Suppressor macrophage treated with lipopolysaccharide for 1 hour (primary cell): ENCODE data around the gene ITIH2.
"Not testable (repeated sequence)": the region's sequence is repeated elsewhere in the genome, so short reads cannot be mapped to it uniquely, and the experiment has no call there.

Experiments
- DNase-seq, 3 donors: peaks; one replicate each; pipeline ENCODE4 v3.0.0-alpha.2; 2020 to 2022

Gene ITIH2, protein sequence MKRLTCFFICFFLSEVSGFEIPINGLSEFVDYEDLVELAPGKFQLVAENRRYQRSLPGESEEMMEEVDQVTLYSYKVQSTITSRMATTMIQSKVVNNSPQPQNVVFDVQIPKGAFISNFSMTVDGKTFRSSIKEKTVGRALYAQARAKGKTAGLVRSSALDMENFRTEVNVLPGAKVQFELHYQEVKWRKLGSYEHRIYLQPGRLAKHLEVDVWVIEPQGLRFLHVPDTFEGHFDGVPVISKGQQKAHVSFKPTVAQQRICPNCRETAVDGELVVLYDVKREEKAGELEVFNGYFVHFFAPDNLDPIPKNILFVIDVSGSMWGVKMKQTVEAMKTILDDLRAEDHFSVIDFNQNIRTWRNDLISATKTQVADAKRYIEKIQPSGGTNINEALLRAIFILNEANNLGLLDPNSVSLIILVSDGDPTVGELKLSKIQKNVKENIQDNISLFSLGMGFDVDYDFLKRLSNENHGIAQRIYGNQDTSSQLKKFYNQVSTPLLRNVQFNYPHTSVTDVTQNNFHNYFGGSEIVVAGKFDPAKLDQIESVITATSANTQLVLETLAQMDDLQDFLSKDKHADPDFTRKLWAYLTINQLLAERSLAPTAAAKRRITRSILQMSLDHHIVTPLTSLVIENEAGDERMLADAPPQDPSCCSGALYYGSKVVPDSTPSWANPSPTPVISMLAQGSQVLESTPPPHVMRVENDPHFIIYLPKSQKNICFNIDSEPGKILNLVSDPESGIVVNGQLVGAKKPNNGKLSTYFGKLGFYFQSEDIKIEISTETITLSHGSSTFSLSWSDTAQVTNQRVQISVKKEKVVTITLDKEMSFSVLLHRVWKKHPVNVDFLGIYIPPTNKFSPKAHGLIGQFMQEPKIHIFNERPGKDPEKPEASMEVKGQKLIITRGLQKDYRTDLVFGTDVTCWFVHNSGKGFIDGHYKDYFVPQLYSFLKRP

GRCh38 chr10:7703140-7703539, at the start of gene ITIH2:
TSS of gene ITIH2 (plus strand) at chr10:7703316. CDS start at chr10:7703435, 119 bp downstream.
- DNase-seq: no peak

- not testable (repeated sequence) for DNase-seq
Observed at GRCh38 chr10:7657079-7657478, 46.0 kb upstream of the ITIH2 start.

DNA sequence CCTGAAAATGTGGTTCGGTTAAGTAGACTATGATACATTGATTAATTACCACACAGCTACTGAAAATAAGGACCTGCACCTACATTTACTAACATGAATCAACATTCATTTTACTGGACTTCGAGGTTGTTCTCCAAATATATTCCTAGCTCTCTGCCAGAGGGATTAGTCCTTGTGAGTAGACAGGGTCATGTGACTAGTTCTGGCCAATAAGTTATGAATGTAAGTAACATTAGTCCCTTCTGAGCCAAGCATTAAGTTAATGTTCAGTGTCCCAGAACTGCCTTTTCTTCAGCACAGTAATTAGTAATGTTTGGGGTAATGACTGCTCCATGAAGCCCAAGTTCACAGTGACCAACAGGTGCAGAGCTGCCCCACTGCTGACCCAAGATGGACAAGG, 45.6 kb upstream of the ITIH2 start:
- no peak for DNase-seq

GRCh38 chr10:7659560-7659959, 43.6 kb upstream of the ITIH2 start:
- no peak for DNase-seq

DNA sequence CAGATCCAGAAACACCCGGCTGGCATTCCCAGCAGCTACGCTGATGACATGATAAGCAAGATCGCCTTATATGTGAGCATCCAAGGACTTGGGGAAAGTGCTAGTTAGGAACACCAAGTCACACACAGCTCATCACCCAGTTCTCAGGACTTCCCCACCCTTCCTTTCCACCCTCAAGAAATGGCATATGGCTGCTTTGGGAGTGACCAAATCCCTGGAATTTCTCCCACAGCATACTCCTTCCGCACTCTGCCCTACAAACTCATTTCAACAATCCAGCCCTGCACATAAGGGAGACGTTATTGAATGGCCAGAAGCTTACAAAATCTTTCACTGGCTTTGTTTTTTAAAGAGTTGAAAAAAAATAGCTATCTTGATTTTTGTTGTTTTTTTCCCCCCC, 40.6 kb upstream of the ITIH2 start:
- no peak for DNase-seq

DNA sequence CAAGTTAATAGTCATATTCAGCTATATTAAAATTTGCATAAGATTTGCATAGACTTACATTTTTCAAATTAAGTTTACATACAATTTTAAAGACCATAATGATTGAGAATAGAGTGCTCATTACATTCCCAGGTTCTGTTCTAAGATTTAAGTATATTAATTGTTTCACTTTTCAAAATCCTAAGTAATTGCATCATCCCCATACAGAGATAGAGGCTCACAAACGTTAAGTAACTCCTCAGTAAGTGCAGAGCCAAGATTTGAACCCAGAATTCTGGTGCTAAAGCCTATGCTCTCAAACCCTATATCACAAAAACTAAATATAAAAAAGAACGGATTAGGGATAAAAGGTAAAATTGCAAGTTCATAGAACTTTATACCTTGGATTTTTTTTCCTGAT, 38.4 kb upstream of the ITIH2 start:
- no peak for DNase-seq

GRCh38 chr10:7665767-7666166, 37.3 kb upstream of the ITIH2 start:
- no peak for DNase-seq

DNA sequence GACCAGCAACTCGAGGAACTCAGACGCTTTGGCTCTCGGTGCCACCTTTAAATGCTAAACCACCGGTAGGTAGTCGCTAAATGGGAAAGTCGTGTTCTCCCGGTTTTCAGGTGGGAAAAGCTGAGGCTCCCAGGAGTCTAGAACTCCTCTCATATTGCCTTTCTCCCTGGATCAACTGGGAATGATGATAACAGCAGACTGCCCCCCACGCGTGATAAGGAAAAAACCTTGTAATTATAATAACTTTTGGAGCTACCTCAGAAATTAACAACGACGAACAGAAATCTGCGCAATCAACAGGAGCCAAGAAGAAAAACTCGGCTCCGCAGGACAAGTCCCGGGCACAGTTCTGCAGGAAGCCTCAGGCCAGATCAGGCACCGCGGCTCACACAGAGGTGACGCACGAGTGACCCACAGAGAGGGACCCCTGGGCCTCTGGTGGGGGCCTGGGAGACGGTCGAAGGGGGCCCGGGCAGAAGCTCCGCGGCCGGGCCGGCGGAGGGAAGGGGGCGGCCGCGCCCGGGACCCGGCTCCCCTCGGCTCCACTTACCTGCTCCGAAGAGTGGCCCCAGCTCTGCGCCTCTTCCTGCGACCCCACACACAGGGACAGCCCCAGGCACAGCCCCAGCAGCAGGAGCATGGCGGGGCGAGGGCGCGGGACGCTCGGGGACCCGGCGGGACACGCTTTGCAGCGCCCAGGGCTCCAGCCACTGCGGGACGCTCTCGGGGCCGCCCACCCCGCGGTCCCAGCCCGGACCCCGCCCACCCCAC, 36.7 kb upstream of the ITIH2 start, which contains the start of gene ITIH5:
Gene ITIH5, minus strand, starts transcription at position 714 of the 771 bp plus-strand sequence. Its CDS starts 74 bp downstream, at position 640.
- peak in 2 of 3 donors; percentile 13 for DNase-seq

DNA sequence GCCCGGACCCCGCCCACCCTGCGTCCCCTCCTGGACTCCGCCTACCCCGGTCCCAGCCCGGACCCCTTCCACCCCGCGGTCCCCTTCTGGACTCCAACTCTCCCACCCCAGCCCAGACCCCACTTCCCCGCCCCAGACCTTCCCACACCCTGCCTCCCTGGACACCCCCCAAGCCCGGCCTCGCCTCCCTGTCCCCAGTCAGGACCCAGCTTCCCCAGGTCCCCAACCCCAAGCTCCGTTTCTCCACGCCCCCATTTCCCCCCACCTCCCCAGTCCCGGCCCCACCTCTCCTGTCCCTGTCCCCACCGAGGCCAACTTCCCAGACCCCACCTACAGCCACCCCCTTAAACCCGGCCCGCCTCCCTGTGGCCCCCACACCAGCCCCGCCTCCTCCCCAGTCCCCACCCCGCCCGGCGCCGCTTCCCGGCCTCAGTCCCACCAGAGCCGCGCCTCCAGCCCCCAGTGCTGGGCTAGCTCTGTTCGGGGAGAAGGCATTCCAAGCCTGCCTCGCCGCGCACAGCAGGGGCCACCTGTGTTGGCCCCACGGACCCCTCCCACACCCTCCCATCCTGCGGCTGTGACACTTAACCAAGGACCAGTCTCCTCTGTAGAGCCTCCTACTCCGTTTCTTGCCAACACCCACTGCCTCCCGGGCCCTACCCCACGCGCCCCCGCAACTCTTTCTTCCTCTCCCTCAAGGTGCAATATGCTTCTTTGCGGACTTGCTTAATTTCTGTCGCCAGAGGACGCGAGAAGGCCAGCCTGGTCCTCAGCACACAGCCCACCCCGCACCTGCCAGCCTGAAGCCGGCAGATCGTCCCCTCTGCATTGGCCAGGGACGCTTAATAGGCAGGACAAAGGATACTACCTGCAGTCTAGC, 35.6 kb upstream of the ITIH2 start:
- no peak for DNase-seq

GRCh38 chr10:7670157-7670556, 33.0 kb upstream of the ITIH2 start:
- no peak for DNase-seq

- no peak for DNase-seq
Observed at GRCh38 chr10:7672341-7673134, 30.6 kb upstream of the ITIH2 start.

DNA sequence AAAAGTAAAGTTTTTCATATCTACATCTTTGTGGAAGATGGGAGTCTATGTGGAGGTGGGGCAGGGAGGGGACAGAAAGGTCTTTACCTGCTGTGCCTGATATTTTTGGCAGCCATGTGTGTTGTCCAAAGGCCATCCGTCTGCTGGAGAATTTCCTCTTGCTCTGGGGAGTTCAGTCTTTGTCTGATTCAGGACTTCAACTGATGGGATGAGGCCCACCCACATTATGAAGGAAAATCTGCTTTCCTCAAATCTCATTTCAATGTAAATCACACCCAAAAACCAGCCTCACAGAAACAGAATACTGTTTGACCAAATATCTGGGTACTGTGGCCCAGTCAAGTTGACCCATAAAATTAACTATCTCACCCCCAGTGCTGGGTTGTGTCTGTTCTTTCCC, 23.9 kb upstream of the ITIH2 start:
- DNase-seq: no peak

DNA sequence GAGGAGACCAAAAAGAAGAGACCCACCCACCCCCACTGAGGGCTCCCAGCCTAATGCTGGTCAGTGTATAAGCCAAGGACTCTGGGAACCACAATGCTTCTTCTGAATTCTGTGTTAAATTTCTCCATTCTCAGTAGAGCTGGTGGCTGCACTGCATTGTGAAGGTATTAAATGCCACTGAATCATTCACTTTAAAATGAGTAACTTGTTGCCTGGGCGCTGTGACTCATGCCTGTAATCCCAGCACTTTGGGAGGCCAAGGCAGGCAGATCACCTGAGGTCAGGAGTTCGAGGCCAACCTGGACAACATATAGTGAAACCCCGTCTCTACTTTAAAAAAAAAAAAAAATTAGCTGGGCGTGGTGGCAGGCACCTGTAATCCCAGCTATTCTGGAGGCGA, 23.0 kb upstream of the ITIH2 start:
- DNase-seq: not testable (repeated sequence)

DNA sequence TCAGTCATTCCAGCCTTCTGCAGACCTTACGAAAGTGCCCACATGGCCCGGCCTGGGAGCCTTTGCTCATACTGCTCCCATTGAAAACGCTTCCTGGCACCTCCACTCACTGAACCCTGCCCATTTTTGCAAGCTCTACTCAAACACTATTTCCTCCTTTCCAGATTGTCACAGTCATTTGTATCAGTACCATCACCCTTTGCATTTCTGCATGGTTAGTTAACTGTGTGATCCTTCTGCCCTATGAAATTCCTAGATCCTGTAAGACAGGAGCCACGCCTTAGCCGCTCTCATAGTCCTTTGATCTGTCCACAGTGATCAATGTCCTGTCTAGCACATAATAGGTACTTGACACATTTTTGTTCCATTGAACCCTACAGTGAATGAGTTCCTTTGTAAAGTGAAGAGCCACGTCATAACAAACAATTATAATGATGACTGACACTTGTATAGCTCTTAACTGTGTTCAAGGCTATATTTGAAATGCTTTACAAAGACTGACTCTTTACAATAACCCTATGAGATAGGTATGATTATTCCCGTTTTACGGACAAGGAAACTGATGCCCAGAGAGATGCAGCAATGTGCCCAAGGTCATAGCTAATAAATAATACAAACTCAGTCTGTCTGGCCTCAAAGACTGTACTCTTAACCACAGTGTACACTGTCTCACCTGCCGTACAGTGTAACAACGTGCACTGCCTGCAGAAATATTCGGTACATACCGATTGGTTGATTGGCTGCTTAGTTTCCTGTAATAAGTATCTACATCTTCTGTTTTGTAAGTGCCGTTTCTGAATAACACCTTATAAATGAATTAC, 16.6 kb upstream of the ITIH2 start:
- DNase-seq: no peak

DNA sequence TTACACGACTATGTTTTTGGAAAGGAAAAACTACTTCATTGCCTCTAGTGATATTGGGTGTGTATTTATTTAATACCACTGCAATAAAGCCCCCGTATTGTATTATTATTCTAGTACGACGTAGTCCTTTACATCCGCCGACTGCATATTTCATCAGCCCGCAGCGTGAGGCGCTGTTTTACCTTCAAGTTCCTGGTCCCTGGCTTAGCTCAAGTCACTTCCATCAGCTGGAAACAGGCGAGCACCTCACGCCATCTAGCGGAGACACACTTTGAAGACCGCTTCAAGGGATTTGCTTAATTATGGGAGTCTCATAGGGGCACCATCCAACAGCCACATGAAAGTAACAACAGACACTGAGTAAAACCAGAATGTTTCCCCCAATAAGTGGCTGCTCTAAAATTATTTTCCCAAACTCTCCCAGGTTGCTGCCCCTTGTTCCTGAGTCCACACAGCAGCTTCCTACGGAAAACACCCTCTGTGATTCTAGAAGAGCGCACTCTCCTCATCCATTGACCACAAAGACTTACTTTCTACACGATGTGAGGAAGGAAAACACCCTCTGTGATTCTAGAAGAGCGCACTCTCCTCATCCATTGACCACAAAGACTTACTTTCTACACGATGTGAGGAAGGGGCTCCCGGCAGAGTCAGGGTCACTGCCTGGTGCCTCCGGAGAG, 15.7 kb upstream of the ITIH2 start:
- DNase-seq: peak; percentile 87 to 91 (median 88)

GRCh38 chr10:7689591-7689990, 13.5 kb upstream of the ITIH2 start:
- no peak for DNase-seq

GRCh38 chr10:7690885-7691597, 12.1 kb upstream of the ITIH2 start:
- DNase-seq: not testable (repeated sequence)

DNA sequence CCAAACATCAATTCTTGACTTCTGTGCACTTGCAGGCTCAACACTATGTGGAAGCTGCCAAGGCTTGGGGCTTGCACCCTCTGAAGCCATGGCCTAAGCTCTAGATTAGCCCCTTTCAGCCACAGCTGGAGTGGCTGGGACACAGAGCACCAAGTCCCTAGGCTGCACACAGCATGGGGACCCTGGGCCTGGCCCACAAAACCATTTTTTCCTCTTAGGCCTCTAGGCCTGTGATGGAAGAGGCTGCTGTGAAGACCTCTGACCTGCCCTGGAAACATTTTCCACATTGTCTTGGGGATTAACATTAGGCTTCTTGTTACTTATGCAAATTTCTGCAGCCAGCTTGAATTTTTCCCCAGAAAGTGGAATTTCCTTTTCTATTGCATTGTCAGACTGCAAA, 10.7 kb upstream of the ITIH2 start:
- not testable (repeated sequence) for DNase-seq

DNA sequence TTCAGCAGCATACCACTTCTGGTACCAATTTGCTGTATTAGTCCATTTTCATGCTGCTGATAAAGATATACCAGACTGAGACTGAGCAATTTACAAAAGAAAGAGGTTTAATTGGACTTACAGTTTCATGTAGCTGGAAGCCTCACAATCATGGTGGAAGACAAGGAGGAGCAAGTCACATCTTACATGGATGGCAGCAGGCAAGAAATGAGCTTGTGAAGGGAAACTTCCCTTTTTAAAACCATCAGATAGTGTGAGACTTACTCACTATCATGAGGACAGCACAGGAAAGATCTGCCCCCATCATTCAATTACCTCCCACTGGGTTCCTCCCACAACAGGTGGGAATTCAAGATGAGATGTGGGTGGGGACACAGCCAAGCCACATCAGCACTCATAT, 9.9 kb upstream of the ITIH2 start:
- peak in 1 of 3 donors; percentile 21 for DNase-seq
